PC-3 (cell line): ENCODE measurements around the gene POLR1E.

ENCODE experiments used
- EZH2 ChIP-seq: fragments of 300-600 bp; sonication (generic); IDR thresholded peaks from one replicate; pipeline ENCODE4 v1.6.1; 2017; ENCODE audit warnings: antibody characterized with exemption, mild to moderate bottlenecking, low read length; ENCODE audit not compliant: unreplicated experiment
- TF ChIP-seq, protein P1 (sequence below): fragments of 300-600 bp; sonication (generic); conservative IDR thresholded peaks from 2 replicates; pipeline ENCODE4 v1.5.1; 2017; ENCODE audit warnings: antibody characterized with exemption, low read depth, mild to moderate bottlenecking, low read length

DNA sequence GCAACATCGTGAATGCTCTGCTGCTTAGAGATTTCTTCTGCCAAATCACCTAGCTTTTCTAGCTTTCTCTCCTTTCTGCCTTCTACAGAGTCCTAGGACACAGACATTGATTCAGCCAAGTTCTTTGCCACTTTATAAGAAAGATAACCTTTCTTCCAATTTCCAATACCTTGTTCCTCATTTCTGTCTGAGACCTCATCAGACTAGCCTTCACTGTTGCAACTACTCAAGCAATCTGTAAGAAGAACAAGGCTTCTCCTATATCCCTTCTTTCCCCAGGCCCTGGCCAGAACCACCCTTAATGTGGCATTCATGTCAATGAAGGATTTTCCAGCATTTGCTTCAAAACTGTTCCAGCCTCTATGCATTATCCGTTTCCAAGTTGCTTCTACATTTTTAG lies 66.1 kb downstream of the POLR1E start:
- TF ChIP-seq, protein P1, sequence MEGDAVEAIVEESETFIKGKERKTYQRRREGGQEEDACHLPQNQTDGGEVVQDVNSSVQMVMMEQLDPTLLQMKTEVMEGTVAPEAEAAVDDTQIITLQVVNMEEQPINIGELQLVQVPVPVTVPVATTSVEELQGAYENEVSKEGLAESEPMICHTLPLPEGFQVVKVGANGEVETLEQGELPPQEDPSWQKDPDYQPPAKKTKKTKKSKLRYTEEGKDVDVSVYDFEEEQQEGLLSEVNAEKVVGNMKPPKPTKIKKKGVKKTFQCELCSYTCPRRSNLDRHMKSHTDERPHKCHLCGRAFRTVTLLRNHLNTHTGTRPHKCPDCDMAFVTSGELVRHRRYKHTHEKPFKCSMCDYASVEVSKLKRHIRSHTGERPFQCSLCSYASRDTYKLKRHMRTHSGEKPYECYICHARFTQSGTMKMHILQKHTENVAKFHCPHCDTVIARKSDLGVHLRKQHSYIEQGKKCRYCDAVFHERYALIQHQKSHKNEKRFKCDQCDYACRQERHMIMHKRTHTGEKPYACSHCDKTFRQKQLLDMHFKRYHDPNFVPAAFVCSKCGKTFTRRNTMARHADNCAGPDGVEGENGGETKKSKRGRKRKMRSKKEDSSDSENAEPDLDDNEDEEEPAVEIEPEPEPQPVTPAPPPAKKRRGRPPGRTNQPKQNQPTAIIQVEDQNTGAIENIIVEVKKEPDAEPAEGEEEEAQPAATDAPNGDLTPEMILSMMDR, result no peak
- TF ChIP-seq EZH2, result no peak
